Keratinocyte (primary cell): ENCODE results near the gene LDAH. TPM values are rescaled to one million over a fixed set of nuclear protein-coding genes. Genes with fewer than 3 reads are reported as not detected.

ENCODE experiments used
- DNase-seq: peaks from one replicate; pipeline ENCODE4 v3.0.0-alpha.2; 2011; ENCODE audit warnings: low read depth, missing footprints, low spot score
- FAIRE-seq: peaks from 2 replicates; lab custom pipeline; 2011; peaks lifted over from hg19 to GRCh38; lab: Jason Lieb, UNC
- H2AFZ ChIP-seq: 2 replicates; pipeline ENCODE4 v1.6.0; 2012; ENCODE audit warnings: low read length, control low read depth, inconsistent platforms; ENCODE audit not compliant: control insufficient read depth
- H3K27ac ChIP-seq: 2 replicates; pipeline ENCODE4 v1.5.1; 2011; ENCODE audit warnings: low read length; ENCODE audit not compliant: control insufficient read depth, insufficient read depth
- H3K27me3 ChIP-seq: 3 replicates; pipeline ENCODE4 v1.6.0; 2011; ENCODE audit warnings: low read length; ENCODE audit not compliant: control insufficient read depth, insufficient read depth; ENCODE audit errors: extremely low read depth
- H3K36me3 ChIP-seq, 2 experiments: 2 replicates in 1 of 2; 3 replicates in 1 of 2; pipeline ENCODE4 v1.5.1; 2011; ENCODE audit warnings: low read length in 2 of 2, mild to moderate bottlenecking in 1 of 2; ENCODE audit not compliant: control insufficient read depth in 2 of 2, insufficient read depth in 2 of 2; ENCODE audit errors: extremely low read depth in 1 of 2
- H3K4me1 ChIP-seq: 3 replicates; pipeline ENCODE4 v1.5.1; 2011; ENCODE audit warnings: low read length; ENCODE audit not compliant: control insufficient read depth, insufficient read depth; ENCODE audit errors: extremely low read depth
- H3K4me2 ChIP-seq: 3 replicates; pipeline ENCODE4 v1.6.0; 2011; ENCODE audit warnings: low read depth, low read length; ENCODE audit not compliant: control insufficient read depth, insufficient read depth; ENCODE audit errors: extremely low read depth
- H3K4me3 ChIP-seq, 3 experiments: fragments of 200-600 bp in 1 of 3; sonication (generic) in 1 of 3; 2 replicates in 2 of 3; 3 replicates in 1 of 3; pipeline ENCODE4 v1.5.1; 2011 to 2016; ENCODE audit warnings: low read length in 3 of 3, mild to moderate bottlenecking in 3 of 3, control low read depth in 2 of 3, inconsistent platforms in 1 of 3, low read depth in 1 of 3, mixed read lengths in 1 of 3, mixed run types in 1 of 3, moderate library complexity in 1 of 3; ENCODE audit not compliant: control insufficient read depth in 2 of 3, insufficient read depth in 2 of 3; ENCODE audit errors: extremely low read depth in 1 of 3
- H3K79me2 ChIP-seq: 2 replicates; pipeline ENCODE4 v1.6.0; 2012; ENCODE audit warnings: low read length; ENCODE audit not compliant: control insufficient read depth, insufficient read depth
- H3K9ac ChIP-seq: 3 replicates; pipeline ENCODE4 v1.6.0; 2011; ENCODE audit warnings: low read length; ENCODE audit not compliant: control insufficient read depth, insufficient read depth; ENCODE audit errors: extremely low read depth
- H3K9me1 ChIP-seq: 3 replicates; pipeline ENCODE4 v1.6.0; 2011; ENCODE audit warnings: low read length; ENCODE audit not compliant: control insufficient read depth, insufficient read depth; ENCODE audit errors: extremely low read depth
- H3K9me3 ChIP-seq: 2 replicates; pipeline ENCODE4 v1.5.1; 2012; ENCODE audit warnings: low read depth, low read length; ENCODE audit not compliant: control insufficient read depth
- H4K20me1 ChIP-seq: 3 replicates; pipeline ENCODE4 v1.6.0; 2011; ENCODE audit warnings: low read length; ENCODE audit not compliant: control insufficient read depth, insufficient read depth; ENCODE audit errors: extremely low read depth
- EZH2 ChIP-seq: IDR thresholded peaks from one replicate; pipeline ENCODE4 v1.6.1; 2012; ENCODE audit warnings: inconsistent platforms, mild to moderate bottlenecking, low read length, moderate library complexity
- dilution Hi-C: fragments of 300-500 bp; cut with MboI; formaldehyde crosslinking; loops from one replicate; pipeline ENCODE4 v1.7.0; 2020; ENCODE audit warnings: low sequenced_read_pairs; ENCODE audit not compliant: extremely low pct_ligation_motif_present
- polyA plus RNA-seq, 5 experiments: library from polyadenylated mRNA; depleted of rRNA in 3 of 5; stranded (reverse) in 3 of 5; stranded (forward) in 1 of 5; unstranded in 1 of 5; fragments of >200 nt; gene quantifications; 1 replicate in 1 of 5; 2 replicates in 3 of 5; 3 replicates in 1 of 5; pipeline versions ENCODE4 v1.2.1 to v1.2.3, GENCODE V29; 2011 to 2012; ENCODE audit warnings: missing spikeins in 2 of 5, low read depth in 1 of 5, low replicate concordance in 1 of 5
- TF ChIP-seq, protein P1 (sequence below), 3 experiments: IDR thresholded peaks in 1 of 3; conservative IDR thresholded peaks in 1 of 3; optimal IDR thresholded peaks in 1 of 3; 2 replicates in 2 of 3; 3 replicates in 1 of 3; pipeline versions ENCODE3 to v1.5.1; 2011; ENCODE audit warnings: low read length in 3 of 3, mild to moderate bottlenecking in 3 of 3, moderate library complexity in 2 of 3, control low read depth in 1 of 3, inconsistent platforms in 1 of 3; ENCODE audit not compliant: insufficient read depth in 2 of 3; ENCODE audit errors: extremely low read depth in 1 of 3

Gene LDAH
- polyA plus RNA-seq, 1 donor (not counting 4 experiments of a cell fraction or from before 2014, with no cell fraction given): 22.7 TPM

DNA sequence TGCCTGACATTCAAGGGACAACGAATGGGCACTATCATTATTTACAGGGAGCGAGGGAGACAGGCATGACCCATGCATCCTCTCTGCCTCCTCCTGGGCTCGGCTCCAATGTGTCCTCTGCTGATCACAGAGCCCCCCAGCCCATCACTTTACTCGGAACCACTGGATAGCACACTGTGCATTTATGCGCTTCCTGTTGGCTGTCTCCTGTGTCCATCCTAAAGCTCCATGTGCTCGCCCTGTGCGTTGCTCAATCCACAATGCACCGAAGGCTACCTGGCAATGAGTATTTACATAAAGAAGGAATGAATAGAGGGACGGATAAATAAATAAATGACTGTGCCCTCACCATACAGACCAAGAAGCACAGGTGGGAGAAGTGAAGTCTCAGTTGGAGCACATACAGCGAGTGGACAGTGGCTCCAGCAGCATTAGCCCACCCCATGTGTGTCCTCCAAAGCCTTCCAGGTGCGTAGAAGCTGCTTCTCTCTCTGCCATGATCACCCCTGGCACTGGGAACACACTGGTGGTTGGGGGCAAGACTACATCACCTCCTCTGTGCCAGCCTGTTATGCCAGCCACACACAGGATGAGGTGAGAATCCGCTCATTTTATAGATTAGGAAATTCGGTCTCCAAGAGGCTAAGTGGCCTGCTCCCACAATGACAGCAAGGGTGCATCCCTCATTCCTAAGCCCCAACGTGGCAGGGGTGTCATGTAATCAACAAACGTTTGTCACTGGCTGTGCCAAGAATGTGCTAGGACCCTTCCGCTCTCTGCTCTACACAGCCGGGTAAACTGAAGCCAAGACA is 158.3 kb downstream of the LDAH start:
- H3K36me3 ChIP-seq: no peaks in the 10 kb centered on the region
- H3K79me2 ChIP-seq: no peaks in the 10 kb centered on the region
- H2AFZ ChIP-seq: no peak overlapping the region
- no peak overlapping the region for H3K27ac ChIP-seq
- no peaks in the 10 kb centered on the region for H4K20me1 ChIP-seq
- no peak overlapping the region for H3K4me2 ChIP-seq
- dilution Hi-C loops: no loop called here
- no peaks in the 10 kb centered on the region for H3K9me1 ChIP-seq
- H3K4me1 ChIP-seq: peaks cover 13% of the 10 kb centered on the region
- TF ChIP-seq, protein P1, sequence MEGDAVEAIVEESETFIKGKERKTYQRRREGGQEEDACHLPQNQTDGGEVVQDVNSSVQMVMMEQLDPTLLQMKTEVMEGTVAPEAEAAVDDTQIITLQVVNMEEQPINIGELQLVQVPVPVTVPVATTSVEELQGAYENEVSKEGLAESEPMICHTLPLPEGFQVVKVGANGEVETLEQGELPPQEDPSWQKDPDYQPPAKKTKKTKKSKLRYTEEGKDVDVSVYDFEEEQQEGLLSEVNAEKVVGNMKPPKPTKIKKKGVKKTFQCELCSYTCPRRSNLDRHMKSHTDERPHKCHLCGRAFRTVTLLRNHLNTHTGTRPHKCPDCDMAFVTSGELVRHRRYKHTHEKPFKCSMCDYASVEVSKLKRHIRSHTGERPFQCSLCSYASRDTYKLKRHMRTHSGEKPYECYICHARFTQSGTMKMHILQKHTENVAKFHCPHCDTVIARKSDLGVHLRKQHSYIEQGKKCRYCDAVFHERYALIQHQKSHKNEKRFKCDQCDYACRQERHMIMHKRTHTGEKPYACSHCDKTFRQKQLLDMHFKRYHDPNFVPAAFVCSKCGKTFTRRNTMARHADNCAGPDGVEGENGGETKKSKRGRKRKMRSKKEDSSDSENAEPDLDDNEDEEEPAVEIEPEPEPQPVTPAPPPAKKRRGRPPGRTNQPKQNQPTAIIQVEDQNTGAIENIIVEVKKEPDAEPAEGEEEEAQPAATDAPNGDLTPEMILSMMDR (optimal IDR thresholded peaks at IDR 0.05 in 1 of 3, IDR thresholded peaks at IDR 0.05 in 1 of 3, conservative IDR thresholded peaks at IDR 0.05 in 1 of 3; ENCODE audit: extremely low read depth in 1 of 3, insufficient read depth in 2 of 3, low read length in 3 of 3): no peak
- H3K4me3 ChIP-seq: no peak overlapping the region
- no peak overlapping the region for H3K9ac ChIP-seq
- DNase-seq (no peak), FAIRE-seq (no peak)
- no peaks in the 10 kb centered on the region for H3K9me3 ChIP-seq
- peaks cover 73% of the 10 kb centered on the region for H3K27me3 ChIP-seq

DNA sequence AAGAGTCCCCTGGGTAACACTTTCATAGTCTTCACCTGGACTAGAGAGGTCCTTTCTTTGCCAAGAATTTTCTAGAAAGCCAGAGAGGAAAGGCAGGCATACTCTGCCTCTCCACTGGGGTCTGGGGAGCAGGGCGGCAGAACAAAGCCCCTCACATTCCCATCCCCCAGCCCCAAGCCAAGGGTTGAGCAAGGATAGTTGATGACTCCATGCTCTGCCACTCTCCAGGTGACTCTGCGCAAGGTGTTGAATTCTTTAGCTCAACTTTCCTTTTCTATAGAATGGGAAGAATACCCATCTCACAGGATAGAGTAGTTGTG is 158.9 kb downstream of the LDAH start:
- no peak for TF ChIP-seq EZH2
- TF ChIP-seq, protein P1 (optimal IDR thresholded peaks at IDR 0.05 in 1 of 3, IDR thresholded peaks at IDR 0.05 in 1 of 3, conservative IDR thresholded peaks at IDR 0.05 in 1 of 3; ENCODE audit: extremely low read depth in 1 of 3, insufficient read depth in 2 of 3, low read length in 3 of 3): no peak
- no peaks in the 10 kb centered on the region for H3K79me2 ChIP-seq
- H3K27me3 ChIP-seq: peaks cover 67% of the 10 kb centered on the region
- no peak for FAIRE-seq
- no peaks in the 10 kb centered on the region for H4K20me1 ChIP-seq
- H3K27ac ChIP-seq: no peak overlapping the region
- no peaks in the 10 kb centered on the region for H3K9me3 ChIP-seq
- H3K4me1 ChIP-seq: peaks cover 13% of the 10 kb centered on the region
- no peak overlapping the region for H3K9ac ChIP-seq
- H3K36me3 ChIP-seq: no peaks in the 10 kb centered on the region
- no peaks in the 10 kb centered on the region for H3K9me1 ChIP-seq
- DNase-seq: no peak
- no peak overlapping the region for H3K4me3 ChIP-seq
- H2AFZ ChIP-seq: no peak overlapping the region
- H3K4me2 ChIP-seq: no peak overlapping the region
- dilution Hi-C loops: no loop called here
